Neural progenitor cell (in vitro differentiated cells): Measurements from ENCODE around the gene NPHP4. TPM values are rescaled to one million over a fixed set of nuclear protein-coding genes. Genes with fewer than 3 reads are reported as not detected.

Experiments
- DNase-seq: peaks from one replicate; pipeline ENCODE4 v3.0.0-alpha.2; 2016; ENCODE audit warnings: low spot score
- H2AFZ ChIP-seq: fragments of 200-600 bp; sonication (generic); replicated peaks from 2 replicates; pipeline ENCODE4 v1.6.1; 2016; ENCODE audit warnings: antibody characterized with exemption
- H3F3A ChIP-seq: fragments of 200-600 bp; sonication (generic); 2 replicates; pipeline ENCODE4 v1.6.1; 2016; ENCODE audit warnings: antibody characterized with exemption, low read depth
- H3K27ac ChIP-seq: fragments of 200-600 bp; sonication (generic); 2 replicates; pipeline ENCODE4 v1.5.1; 2016; ENCODE audit warnings: mild to moderate bottlenecking
- H3K27me3 ChIP-seq: fragments of 200-600 bp; sonication (generic); 2 replicates; pipeline ENCODE4 v1.6.1; 2016; ENCODE audit warnings: mild to moderate bottlenecking, moderate library complexity
- H3K36me3 ChIP-seq: fragments of 200-600 bp; sonication (generic); 2 replicates; pipeline ENCODE4 v1.5.1; 2016
- H3K4me1 ChIP-seq: fragments of 200-600 bp; sonication (generic); 2 replicates; pipeline ENCODE4 v1.6.1; 2016; ENCODE audit warnings: mixed run types
- H3K4me2 ChIP-seq: fragments of 200-600 bp; sonication (generic); 2 replicates; pipeline ENCODE4 v1.6.1; 2016
- H3K4me3 ChIP-seq: fragments of 200-600 bp; sonication (generic); 2 replicates; pipeline ENCODE4 v1.5.1; 2016
- H3K79me2 ChIP-seq: fragments of 200-600 bp; sonication (generic); 2 replicates; pipeline ENCODE4 v1.6.1; 2016; ENCODE audit warnings: low read depth
- H3K9ac ChIP-seq: fragments of 200-600 bp; sonication (generic); 2 replicates; pipeline ENCODE4 v1.6.1; 2016
- H3K9me3 ChIP-seq: fragments of 200-600 bp; sonication (generic); 2 replicates; pipeline ENCODE4 v1.5.1; 2016; ENCODE audit warnings: low read depth
- H4K20me1 ChIP-seq: fragments of 200-600 bp; sonication (generic); 2 replicates; pipeline ENCODE4 v1.6.1; 2016; ENCODE audit warnings: low read depth
- H3K27ac Mint-ChIP-seq: 3 replicates; pipeline ENCODE4 v1.8.0; 2021; ENCODE audit warnings: mixed read lengths
- H3K27me3 Mint-ChIP-seq: 2 replicates; pipeline ENCODE4 v1.8.0; 2022; ENCODE audit warnings: low read depth, mild to moderate bottlenecking, inconsistent platforms, moderate library complexity, mixed read lengths; ENCODE audit not compliant: insufficient read depth
- H3K36me3 Mint-ChIP-seq: 3 replicates; pipeline ENCODE4 v1.8.0; 2021; ENCODE audit warnings: mixed read lengths
- H3K4me1 Mint-ChIP-seq: 3 replicates; pipeline ENCODE4 v1.8.0; 2021; ENCODE audit warnings: mixed read lengths
- H3K4me3 Mint-ChIP-seq: 3 replicates; pipeline ENCODE4 v1.8.0; 2021; ENCODE audit warnings: mild to moderate bottlenecking, moderate library complexity, mixed read lengths
- H3K9me3 Mint-ChIP-seq: 3 replicates; pipeline ENCODE4 v1.8.0; 2020; ENCODE audit warnings: mixed read lengths
- CTCF ChIP-seq: fragments of 200-600 bp; sonication (generic); IDR thresholded peaks from 2 replicates; pipeline ENCODE4 v1.5.1; 2017; ENCODE audit warnings: antibody characterized with exemption, mild to moderate bottlenecking
- EZH2 ChIP-seq: fragments of 200-600 bp; sonication (generic); IDR thresholded peaks from 2 replicates; pipeline ENCODE4 v1.6.1; 2017; ENCODE audit warnings: antibody characterized with exemption, mild to moderate bottlenecking, moderate library complexity
- EZH2phosphoT487 ChIP-seq: fragments of 200-600 bp; sonication (generic); IDR thresholded peaks from 2 replicates; pipeline ENCODE4 v1.6.1; 2017; ENCODE audit warnings: antibody characterized with exemption
- total RNA-seq: library from RNA; depleted of rRNA; stranded (reverse); fragments of >200 nt; gene quantifications from 2 replicates; pipeline ENCODE4 v1.2.3, GENCODE V29; 2015; ENCODE audit warnings: low replicate concordance

The NPHP4 gene
- total RNA-seq, 1 donor from 2014 or later = 8.9 TPM

DNA sequence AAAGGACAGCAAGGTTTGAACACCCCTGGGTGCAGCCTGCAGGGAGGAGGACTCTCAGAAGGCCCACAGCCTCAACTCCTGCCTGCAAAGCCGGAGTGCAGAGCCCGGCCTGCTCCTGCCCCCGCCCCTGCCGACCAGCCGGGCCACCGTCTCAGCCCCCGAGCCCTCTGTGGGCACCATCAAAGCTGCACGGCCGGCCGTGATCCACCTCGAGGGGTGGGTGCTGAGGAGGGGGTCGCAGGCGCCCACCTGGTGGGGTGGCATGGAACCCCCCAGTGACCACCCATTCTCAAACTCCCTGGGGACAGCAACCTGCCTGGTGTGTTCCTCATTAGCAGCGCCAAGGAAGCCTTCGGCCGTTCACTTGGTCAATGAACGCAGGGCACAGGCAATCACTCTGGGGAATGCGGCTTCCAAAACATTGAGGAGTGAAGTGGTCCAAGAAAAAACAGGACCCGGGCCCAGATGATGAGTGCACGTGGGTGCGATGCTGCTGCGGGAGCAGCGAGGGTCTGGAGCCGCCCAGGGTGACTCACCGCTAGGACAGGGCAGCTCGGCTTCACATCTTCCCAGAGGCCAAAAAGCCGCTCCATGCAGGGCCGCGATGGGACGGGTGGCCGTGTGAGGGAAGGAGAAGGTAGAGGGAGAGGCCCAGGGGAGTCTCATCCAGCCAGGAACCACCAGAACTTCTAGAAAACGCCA, 157.6 kb downstream of the NPHP4 start:
- Histone ChIP-seq H3K4me2 (no peak overlapping the region), H3K36me3 (no peaks in the 10 kb centered on the region), H3K27me3 (no peaks in the 10 kb centered on the region), H3K4me3 (no peak overlapping the region), H4K20me1 (no peaks in the 10 kb centered on the region), H2AFZ (no peak overlapping the region), H3K79me2 (no peaks in the 10 kb centered on the region), H3F3A (peaks cover 11% of the 10 kb centered on the region), H3K4me1 (peaks cover 6% of the 10 kb centered on the region), H3K9me3 (no peaks in the 10 kb centered on the region), H3K9ac (no peak overlapping the region), H3K27ac (no peak overlapping the region)
- no peak overlapping the region for H3K4me3 Mint-ChIP-seq
- H3K36me3 Mint-ChIP-seq = peaks cover under 1% of the 10 kb centered on the region
- TF ChIP-seq EZH2phosphoT487 = no peak
- TF ChIP-seq EZH2 = no peak
- TF ChIP-seq CTCF = no peak
- DNase-seq = no peak
- peaks cover 26% of the 10 kb centered on the region for H3K4me1 Mint-ChIP-seq
- H3K27ac Mint-ChIP-seq = no peak overlapping the region
- H3K27me3 Mint-ChIP-seq = peaks cover 7% of the 10 kb centered on the region
- peaks cover under 1% of the 10 kb centered on the region for H3K9me3 Mint-ChIP-seq

GRCh38 chr1:5833911-5834310, 158.3 kb downstream of the NPHP4 start:
- peaks cover 9% of the 10 kb centered on the region for H3K27me3 Mint-ChIP-seq
- peaks cover 5% of the 10 kb centered on the region for H3K36me3 Mint-ChIP-seq
- no peak for DNase-seq

DNA sequence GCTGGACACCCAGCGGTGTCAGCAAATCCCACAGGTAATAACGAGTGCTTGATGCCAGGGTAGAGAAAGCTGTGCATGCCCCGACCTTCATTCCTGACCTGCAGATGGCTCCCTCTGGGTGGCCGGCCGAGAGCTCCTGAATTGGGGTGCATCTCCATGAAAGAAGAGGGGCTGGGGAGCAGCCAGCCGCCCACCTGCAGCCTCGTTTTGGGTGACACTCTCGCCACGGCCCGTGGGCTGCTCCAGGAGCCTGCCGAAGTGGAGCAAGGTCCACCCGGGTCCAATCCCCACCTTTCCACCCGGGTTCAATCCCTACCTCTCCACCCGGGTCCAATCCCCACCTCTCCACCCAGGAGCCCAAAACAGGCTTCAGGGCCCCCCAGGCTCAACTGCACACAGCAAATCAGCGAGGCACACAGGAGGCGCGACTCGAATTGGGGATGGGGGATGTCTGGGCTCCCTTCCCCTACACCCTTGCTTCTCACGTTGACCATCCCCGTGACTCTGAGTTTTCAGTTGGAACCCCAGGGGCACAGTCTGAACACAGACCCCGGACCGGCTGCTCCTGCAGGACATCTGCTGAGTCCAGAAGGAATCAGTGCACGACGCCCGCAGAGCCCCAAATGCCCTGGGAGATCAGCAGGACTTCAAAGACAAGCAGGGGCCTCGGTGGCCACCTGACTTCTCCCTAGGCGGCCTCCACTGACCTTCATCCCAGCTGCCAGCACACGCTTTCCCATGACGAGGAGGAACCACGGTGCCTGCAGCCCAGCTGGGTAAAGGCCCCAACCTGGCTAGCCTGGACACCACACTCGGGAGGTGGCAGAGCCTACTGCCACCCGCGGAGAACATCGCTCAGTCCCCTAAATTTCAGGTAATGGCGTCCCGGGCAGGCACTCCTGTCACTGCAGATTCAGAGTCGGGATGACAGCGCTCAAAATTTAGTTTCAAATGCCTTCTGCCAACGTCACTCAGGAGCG, 159.0 kb downstream of the NPHP4 start:
- H3K4me2 ChIP-seq = no peak overlapping the region
- H3K9ac ChIP-seq = no peak overlapping the region
- H3K36me3 Mint-ChIP-seq = peaks cover 5% of the 10 kb centered on the region
- no peaks in the 10 kb centered on the region for H3K79me2 ChIP-seq
- H3K9me3 ChIP-seq = no peaks in the 10 kb centered on the region
- DNase-seq = no peak
- H3K27ac Mint-ChIP-seq = no peak overlapping the region
- H3K4me1 Mint-ChIP-seq = peaks cover 18% of the 10 kb centered on the region
- no peak overlapping the region for H3K4me3 ChIP-seq
- H3K36me3 ChIP-seq = no peaks in the 10 kb centered on the region
- H3K27me3 ChIP-seq = no peaks in the 10 kb centered on the region
- H3K9me3 Mint-ChIP-seq = peaks cover 6% of the 10 kb centered on the region
- H3F3A ChIP-seq = peaks cover 11% of the 10 kb centered on the region
- no peak overlapping the region for H3K27ac ChIP-seq
- peaks cover 6% of the 10 kb centered on the region for H3K4me1 ChIP-seq
- peaks cover 9% of the 10 kb centered on the region for H3K27me3 Mint-ChIP-seq
- no peaks in the 10 kb centered on the region for H4K20me1 ChIP-seq
- H2AFZ ChIP-seq = no peak overlapping the region
- H3K4me3 Mint-ChIP-seq = no peak overlapping the region
- no peak for TF ChIP-seq EZH2phosphoT487

More at GRCh38 chr1:5833911-5834310, 158.3 kb downstream of the NPHP4 start:
- Histone ChIP-seq H2AFZ (no peak overlapping the region), H3K27ac (no peak overlapping the region), H3K27me3 (no peaks in the 10 kb centered on the region), H3K36me3 (no peaks in the 10 kb centered on the region), H3K9ac (no peak overlapping the region), H3F3A (peaks cover 11% of the 10 kb centered on the region), H4K20me1 (no peaks in the 10 kb centered on the region), H3K4me1 (peaks cover 6% of the 10 kb centered on the region), H3K4me3 (no peak overlapping the region), H3K4me2 (no peak overlapping the region), H3K9me3 (no peaks in the 10 kb centered on the region), H3K79me2 (no peaks in the 10 kb centered on the region)
- Mint-ChIP-seq H3K4me3 (no peak overlapping the region), H3K9me3 (peaks cover 6% of the 10 kb centered on the region), H3K4me1 (peaks cover 19% of the 10 kb centered on the region), H3K27ac (no peak overlapping the region)
- TF ChIP-seq EZH2 = no peak
- TF ChIP-seq CTCF = no peak
- no peak for TF ChIP-seq EZH2phosphoT487
